HG03196 (cell line): ENCODE results near the gene RORC.
A peak's percentile ranks its signal among the peaks of the same experiment; 100 is the strongest.
"Not testable (repeated sequence)": the region's sequence is repeated elsewhere in the genome, so short reads cannot be mapped to it uniquely, and the experiment has no call there.

Experiments used
- ATAC-seq: cut with Tn5 transposase; IDR thresholded peaks from one replicate; pipeline ENCODE4 v1.9.1; 2021; ENCODE audit not compliant: unreplicated experiment

Gene RORC

DNA sequence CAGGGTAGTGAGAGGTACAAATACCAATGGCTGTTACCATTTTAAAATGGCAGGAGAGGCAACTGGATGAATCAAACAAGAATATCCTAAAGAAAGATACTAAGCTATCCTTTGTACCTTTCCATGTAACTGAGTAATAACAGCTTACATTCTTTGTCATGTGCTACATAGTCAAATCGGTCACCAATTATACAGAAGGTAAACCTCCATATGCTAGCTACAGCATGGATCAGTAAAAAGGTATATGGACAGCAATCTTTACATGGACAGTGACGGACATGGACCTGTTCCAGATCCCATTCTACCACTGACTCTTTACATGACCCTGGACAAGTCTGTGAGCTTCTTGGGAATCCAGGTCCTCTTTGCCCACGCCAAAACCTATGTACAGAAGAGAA lies 54.9 kb downstream of the RORC start:
- ATAC-seq: no peak

GRCh38 chr1:151775894-151776664 lies 55.5 kb downstream of the RORC start:
- ATAC-seq: no peak

DNA sequence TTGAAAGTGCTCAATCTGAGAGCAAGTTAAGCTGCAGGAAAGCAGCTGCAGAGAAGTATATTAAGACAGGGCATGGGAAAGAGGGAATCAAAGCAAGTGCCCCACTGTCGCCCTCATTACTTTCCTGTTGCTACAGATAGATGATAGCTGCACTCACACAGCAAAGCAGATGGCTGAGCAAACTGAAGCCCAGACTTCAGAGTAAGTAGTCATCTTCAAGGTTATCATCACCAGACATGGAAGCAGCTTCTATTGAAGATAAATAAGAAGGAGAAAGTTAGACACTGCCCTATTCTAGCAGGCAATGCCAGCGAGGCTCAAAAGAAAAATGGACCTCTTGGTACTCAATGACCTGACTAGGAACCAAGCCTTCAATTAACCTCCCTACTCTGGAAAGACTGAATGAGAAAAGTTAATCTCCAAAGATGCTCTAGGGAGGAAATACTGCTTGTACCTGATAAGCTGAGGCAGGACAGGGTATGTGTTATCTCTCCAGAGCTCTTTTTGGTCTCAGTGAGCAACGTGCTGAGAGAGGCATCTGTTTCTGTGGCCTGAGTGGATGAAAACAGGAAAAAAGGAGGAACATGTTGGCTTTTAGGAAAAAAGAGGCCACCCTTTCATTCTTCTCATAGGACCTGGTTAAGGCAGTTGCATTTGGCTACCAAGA lies 57.2 kb downstream of the RORC start:
- ATAC-seq: no peak

DNA sequence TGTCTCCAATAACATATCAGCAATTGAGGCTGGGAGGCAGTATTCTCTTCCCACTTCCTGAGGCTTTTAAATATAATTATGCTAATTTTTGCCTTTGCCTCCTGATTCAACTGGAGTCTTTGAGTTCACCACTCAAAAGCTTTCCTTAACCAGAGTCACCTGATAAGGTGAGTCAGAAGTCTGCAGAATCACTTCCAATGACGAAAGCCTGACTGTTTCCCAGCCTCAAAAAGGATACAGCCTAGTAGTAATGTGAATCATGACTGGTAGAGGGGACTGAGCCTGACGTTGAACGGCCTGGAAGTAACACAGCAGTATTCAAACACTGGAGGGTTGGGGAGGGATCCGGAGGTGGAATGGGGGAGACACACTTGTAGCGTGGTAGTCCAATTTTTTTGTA lies 57.9 kb downstream of the RORC start:
- ATAC-seq: no peak

GRCh38 chr1:151769270-151769669 lies 62.3 kb downstream of the RORC start:
- not testable (repeated sequence) for ATAC-seq

- ATAC-seq: not testable (repeated sequence)
Observed at GRCh38 chr1:151768351-151769066, 63.1 kb downstream of the RORC start.

- no peak for ATAC-seq
Observed at GRCh38 chr1:151763990-151764389, 67.6 kb downstream of the RORC start.

DNA sequence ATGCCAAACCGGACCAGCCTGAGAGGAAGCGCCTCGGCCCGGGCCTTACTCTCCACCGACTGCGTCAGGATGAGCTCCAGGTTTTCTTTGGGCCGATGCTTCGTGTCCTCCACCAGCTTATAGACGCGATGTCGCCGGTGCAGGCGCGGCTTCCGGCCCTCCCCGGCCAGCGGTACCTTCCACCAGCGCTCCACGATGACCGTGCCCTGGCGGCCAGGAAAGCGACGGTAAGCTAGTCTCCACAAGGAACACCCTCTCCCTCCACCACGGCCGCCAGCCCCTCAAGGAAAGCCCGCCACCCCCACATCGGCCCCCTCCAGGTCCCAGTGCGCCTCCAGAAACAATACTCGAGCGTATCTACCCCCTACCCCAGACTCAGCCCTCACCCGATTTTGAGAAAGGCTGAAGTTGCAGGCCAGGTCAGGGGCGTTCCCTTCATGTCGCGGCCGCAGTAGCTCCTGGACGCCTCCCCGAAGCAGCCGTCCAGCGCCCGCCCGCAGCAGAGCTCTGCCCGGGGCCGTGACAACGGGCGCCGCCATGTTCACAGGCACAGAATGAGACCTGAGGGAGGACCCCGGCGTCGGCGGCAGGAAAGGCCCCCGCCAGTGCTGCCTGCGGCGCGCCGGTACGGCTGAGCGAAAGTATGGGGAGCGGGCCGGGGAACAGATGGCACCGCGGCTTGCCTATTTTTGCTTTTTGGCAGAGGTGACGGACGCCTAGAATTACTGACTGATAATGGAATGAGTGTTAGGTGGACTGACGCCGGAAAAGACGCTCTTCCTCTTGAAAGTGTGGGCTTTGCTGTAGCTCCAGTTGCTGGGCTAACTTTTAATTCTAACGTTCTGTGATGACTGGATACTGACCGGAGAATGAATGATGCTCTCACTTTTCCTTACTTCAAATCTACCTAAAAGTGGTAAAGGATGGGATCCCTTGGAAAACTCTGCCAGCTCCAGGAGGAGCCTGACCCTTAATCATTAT lies 68.4 kb downstream of the RORC start, which contains the start of gene MRPL9:
TSS of gene MRPL9 (minus strand) at position 556 of the 981 bp plus-strand sequence. CDS start at position 539, 17 bp downstream.
- ATAC-seq: peak; percentile 95

DNA sequence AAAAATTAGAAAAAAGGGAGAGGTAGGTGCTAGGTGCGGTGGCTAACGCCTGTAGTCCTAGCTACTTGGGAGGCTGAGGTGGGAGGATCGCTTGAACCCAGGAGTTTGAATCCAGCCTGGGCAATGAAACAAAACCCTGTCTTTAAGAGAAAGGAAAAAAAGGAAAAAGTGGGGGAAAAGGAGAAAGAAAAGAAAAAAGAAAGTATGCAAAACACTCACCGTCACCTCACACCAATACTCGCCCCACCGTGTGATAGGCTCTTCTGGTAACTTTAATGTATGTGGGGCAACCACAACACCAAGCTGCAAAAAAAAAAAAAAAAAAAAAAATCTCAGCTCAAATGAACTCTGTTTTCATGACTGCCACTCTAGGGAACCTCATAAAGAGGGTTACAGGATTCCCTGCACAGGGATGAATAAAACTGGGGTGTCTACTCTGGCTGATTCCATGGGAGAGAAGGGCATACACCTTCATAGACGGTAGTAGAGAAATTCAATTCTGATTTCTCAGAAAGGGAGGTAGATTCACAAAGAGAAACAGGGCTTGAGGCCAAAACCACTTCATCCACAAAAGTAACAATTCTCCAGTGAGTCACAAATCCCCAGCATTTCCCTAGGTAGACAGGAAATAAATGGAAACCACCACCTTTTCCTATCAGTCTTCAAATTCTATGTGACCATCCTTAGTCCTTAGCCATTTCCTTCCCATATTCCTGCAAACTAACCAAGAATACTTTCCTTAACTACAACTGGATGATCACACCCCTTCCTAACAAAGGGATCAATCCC lies 70.8 kb downstream of the RORC start:
- no peak for ATAC-seq

GRCh38 chr1:151759241-151759640 lies 72.4 kb downstream of the RORC start:
- ATAC-seq: no peak

- ATAC-seq: no peak
Observed at GRCh38 chr1:151756291-151756690, 75.3 kb downstream of the RORC start.
